ENCODE results near the gene C4orf36.

The C4orf36 gene, protein sequence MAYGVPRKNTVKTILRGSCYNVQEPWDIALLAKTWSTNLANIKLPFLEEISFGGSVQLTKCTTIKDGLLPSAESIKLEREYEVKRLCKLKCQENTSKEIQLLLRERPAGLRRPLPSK

DNA sequence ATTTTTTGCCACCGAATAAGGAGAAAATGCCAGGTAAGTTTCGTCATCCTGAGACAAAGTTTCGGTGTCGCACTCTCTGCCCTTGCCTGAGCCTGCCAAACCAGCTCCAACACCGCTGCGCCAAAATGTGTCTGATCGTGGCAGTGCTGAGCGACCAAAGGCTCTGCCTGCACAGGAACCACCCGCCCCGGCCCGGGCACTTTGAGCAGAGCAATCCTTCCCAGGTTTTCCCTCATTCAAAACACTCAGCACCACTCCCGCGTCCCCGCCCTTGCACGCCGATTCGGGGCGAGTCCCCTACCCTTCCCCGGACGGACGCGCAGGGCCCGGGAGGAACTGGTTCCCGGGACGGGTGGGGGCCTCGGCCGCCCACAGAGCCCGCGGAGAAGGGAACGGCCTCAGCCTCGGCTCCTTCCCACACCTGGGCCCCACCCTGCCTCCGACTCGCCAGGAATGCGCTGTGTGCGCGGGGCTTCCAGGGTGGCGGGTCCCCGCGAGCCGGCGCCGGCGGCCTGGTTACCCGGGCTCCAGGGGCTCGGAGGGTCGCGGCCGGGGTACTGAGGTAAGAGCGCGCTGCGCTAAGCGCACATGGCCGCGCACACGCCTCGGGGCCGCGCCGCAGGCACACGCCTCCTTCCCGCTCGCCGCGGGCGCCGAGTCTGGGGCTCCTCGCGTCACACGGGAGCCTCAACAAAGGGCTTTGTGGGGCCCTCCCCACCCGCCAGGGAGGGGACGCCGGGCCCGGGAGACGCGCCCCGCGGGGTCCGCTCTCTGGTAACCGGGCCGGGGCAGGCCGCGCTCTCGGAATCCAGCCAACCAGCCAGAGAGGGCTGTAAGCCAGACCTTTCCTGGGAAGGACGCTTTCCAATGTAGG lies at the start of gene C4orf36:
Gene C4orf36, minus strand, starts transcription at position 661 of the 874 bp plus-strand sequence. CDS start 902 bp downstream, outside the sequence.
- DNase-seq = no peak

DNA sequence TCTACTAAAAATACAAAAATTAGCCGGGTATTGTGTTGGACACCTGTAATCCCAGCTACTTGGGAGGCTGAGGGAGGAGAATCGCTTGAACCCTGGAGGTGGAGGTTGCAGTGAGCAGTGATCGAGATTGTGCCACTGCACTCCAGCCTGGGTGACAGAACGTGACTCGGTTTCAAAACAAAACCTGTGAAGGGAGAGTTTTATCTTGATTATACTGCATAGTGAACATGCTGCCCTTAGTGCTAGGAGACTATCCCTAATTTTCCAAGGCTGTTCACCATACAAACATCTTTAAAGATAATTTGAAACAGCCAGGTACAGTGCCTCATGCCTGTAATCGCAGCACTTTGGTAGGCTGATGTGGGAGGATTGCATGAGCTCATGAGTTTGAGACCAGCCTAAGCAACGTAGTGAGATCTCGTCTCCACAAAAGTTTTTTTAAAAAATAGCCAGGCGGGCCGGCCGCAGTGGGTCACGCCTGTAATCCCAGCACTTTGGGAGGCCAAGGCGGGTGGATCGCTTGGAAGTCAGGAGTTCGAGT lies 48.8 kb upstream of the C4orf36 start:
- DNase-seq = no peak

DNA sequence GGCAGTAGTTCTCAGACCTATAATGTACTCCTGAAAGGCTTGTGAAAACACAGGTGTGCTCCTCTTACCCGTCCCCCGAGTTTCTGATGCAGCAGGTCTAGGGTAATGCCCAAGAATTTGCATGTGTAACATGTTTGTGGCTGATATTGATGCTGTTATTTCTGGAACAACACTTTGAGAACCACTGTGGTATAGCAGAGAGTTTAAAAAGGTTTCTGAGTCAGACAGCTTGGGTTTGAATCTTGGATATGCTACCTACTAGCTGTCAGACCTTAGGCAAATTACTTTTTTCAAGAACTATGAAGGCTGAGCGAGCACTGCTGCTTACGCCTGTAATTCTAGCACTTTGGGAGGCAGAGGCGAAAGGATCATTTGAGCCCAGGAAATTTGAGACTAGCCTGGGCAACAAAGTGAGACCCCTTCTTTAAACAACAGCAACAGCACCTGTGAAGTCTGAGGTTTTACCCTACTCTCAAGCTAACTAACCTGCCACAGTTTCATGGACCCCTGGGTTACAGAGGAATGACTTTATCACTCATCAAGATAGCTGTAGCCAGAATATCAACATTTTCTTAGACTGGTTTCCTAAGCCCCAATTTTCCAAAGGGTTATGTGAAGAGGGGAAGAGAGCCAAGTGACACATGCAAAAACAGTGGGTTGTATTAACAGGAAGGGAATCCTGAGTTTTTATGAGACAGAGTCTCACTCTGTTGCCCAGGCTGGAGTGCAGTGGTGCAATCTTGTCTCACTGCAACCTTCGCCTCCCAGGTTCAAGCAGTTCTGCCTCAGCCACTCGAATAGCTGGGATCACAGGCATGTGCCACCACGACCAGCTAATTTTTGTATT lies 47.7 kb upstream of the C4orf36 start:
- no peak for DNase-seq

- DNase-seq = no peak
These were observed 46.7 kb upstream of the C4orf36 start for GRCh38 chr4:86938771-86939520.

- DNase-seq = no peak
These were observed 43.9 kb upstream of the C4orf36 start for GRCh38 chr4:86935853-86936733.

DNA sequence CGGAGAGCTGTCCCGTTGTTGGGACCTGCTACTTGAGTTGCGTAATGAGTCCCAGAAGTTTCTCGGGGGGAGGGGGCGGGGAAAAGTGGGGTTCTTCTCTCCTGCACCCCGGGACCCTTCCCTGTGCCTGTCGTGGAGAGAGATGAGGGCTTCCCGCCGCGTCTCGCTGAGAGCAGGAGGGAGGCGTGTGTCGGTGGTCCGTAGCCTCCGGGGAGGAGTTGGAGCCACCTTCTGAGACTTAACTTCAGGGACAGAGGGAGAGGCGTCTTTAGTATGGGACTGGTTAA lies 43.3 kb upstream of the C4orf36 start:
- DNase-seq = no peak

DNA sequence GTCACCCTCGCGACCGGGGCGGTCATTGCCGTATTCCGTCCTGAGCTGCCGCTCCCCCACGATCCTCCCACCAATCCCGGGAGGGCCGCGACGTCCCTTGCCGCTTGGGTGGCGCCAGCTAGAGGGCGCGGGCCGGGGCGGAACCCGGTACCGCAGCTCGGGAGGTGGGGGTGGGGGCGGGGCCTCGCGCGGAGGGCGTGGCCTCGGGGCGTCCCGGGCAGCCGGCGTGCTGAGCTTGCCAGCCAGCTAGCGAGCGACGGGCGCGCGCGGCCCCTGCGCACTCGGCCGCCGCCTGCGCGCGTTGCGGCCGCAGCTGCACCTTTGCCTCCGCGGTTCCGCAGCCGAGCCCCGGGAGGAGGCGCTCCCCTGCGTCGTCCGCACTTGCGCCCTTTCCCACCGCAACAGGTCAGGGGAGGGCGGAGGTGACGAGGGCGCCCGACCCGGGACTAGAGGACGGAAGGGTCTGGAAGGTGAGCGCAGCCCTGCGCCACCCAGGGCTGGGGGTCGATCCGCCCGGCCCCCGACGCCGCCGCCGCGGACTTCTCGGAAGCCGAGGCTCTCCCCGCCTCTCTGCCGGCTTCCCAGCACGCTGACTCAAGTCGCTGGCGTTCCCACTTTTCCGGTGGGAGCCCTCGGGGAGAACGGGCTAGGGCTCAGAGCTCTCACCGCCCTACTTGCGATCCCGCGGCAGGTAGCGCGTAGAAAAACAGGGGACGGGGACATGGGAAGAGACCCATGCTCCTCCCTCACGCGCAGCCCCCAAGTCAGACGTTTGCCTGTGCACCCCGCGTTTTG lies 42.7 kb upstream of the C4orf36 start, which contains the start of gene AFF1:
Gene AFF1, plus strand, starts transcription at position 241 of the 795 bp plus-strand sequence. CDS start 13,523 bp downstream, outside the sequence.
- peak; percentile 10 for DNase-seq

- no peak for DNase-seq
These were observed 42.0 kb upstream of the C4orf36 start for GRCh38 chr4:86934147-86934770.

- DNase-seq = no peak
These were observed 36.4 kb upstream of the C4orf36 start for GRCh38 chr4:86928400-86929255.

DNA sequence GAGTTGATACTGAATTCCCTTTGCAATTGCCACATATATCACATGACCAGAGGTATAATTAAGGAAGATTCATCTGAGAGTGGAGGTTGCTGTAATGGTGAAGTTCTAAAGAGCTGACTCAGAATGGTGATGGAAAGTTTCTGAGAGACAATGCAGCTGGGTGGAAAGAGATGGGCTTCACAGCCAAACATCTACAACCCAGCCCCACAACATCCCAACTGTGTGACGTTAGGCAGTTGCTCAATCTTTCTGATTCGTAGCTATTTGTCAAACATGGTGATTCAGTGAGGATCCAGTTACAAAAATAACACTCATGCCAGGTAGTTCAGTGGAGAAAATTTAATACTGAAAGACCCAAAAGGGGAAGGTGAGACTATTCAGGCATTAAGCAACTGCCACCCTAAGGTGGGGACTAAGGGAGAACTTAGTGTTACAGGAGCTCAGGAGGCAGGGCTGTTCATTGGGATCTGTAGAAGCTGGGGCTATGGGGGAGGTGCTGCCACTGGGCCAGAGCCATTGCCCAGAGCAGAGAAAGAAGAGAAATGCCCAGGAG lies 35.7 kb upstream of the C4orf36 start:
- DNase-seq = no peak

DNA sequence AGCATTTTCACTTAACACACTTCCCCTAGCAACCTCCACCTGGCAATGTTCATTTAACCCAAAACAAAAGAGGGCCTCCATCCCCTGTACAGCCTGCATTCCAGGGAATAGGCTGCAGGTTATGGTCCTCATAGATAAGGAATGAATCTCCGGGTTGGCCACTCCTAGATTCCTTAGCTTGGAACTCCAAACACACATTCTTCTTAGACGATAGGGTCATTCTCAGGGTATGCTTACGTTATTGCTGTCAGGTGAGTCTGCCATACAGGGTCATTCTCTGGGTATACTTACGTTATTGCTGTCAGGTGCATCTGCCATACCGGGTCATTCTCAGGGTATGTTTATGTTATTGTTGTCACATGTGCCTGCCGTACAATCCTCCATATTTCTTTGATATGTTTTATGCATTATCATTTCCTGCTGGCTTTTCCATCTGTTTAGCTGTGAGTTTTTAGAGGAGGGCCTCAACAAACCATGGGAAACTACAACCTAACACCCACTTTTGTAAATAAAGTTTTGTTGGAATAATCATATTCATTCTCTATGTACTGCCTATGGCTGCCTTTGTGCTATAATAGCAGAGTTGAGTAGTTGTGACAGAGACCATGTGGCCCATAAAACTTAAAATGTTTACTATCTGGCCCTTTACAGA lies 34.3 kb upstream of the C4orf36 start:
- no peak for DNase-seq

- no peak for DNase-seq
These were observed 32.6 kb upstream of the C4orf36 start for GRCh38 chr4:86924811-86925210.

DNA sequence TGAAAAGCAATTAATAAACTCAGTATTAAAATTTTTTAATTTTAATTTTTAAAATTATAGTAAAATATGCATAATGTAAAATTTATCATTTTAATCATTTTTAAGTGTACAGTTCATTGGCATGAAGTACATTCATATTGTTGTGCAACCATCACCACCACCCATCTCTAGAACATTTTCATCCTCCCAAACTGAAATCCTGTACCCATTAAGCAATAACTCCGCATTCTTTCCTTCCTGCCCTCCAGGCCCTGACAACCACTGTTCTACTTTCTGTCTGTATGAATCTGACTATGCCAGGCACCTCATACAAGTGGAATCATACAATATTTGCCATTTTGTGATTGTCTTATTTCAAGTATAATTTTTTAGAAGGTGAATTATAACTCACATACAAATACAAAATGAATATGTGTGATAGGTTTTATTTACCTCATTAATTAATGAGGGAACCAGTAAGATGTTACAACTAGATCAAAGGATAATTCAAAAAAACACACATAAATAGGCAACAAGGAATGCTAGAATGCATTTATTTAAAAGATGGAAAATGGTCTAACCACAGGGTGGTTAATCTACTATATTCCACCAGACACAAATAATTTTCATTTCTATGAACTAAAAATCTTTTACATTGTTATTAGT lies 29.5 kb upstream of the C4orf36 start:
- no peak for DNase-seq

DNA sequence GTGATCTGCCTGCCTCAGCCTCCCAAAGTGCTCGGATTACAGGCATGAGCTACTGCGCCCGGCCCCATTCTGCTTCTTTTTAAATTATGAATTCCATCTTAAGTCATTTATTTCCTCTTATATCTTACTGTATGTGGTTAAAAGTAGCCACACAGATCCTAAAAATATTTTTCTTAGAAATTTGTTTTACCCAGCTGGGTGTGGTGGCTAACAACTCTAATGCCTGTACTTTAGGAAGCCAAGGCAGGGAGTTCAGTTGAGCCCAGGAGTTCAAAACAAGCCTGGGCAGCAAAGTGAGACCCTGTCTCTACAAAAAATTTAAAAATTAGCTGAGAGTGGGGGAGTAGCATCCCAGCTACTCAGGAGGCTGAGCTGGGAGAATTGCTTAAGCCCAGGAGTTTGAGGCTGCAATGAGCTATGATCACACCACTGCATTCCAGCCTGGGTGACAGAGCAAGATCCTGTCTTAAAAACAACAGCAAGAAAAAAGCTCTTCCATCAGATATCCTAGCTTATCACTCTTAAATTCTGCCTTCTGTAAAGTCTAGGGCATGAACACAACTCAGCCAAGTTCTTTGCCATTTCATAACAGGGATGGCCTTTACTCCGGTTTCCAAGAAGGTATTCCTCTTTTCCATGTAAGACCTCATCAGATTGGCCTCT lies 27.5 kb upstream of the C4orf36 start:
- DNase-seq = no peak

GRCh38 chr4:86918539-86919072 lies 26.4 kb upstream of the C4orf36 start:
- no peak for DNase-seq

DNA sequence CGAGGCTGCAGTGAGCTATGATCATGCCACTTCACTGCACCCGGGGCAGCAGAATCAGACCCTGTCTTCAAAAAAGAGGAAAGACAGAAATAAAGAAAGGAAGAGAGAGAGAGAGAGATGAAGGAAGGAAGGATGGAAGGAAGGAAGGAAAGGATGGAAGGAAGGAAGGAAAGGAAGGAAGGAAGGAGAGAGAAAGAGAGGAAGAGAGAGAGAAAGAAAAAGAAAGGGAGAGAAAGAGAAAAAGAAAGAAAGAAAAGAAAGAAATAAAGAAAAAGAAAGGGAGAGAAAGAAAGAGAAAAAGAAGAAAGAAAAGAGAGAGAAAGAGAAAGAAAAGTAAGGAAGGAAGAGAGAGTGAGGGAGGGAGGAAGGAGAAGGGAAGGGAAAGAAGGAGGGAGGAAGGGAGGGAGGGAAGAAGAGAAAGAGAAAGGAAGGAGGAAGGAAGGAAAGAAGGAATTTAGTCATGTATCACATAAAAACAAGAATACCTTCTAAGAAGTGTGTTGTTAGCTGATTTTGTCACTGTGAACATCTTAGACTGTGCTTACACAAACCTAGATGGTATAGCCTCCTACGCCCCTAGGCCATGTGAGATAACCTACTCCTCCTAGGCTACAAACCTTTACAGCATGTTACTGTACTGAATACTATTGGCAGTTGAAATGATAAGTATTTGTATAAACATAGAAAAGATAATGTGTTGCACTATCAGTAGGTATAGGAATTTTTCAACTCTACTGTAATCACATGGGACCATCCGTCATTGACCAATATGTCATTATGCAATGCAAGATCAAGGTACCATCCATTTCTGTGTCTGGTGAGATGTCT lies 25.2 kb upstream of the C4orf36 start:
- DNase-seq = no peak
